OCI-LY7 (cell line): ENCODE results near the gene FOXN3.

Source experiments
- CTCF ChIP-seq: fragments of 200-600 bp; sonication (generic); conservative IDR thresholded peaks from 2 replicates; pipeline ENCODE4 v1.5.1; 2014; ENCODE audit warnings: mild to moderate bottlenecking, antibody characterized with exemption, low read length, moderate library complexity, mixed read lengths
- EZH2phosphoT487 ChIP-seq: fragments of 200-600 bp; sonication (generic); IDR thresholded peaks from 2 replicates; pipeline ENCODE4 v1.6.1; 2018; ENCODE audit warnings: low read depth, borderline replicate concordance, mild to moderate bottlenecking, mixed run types, antibody characterized with exemption, low read length, moderate library complexity, mixed read lengths

DNA sequence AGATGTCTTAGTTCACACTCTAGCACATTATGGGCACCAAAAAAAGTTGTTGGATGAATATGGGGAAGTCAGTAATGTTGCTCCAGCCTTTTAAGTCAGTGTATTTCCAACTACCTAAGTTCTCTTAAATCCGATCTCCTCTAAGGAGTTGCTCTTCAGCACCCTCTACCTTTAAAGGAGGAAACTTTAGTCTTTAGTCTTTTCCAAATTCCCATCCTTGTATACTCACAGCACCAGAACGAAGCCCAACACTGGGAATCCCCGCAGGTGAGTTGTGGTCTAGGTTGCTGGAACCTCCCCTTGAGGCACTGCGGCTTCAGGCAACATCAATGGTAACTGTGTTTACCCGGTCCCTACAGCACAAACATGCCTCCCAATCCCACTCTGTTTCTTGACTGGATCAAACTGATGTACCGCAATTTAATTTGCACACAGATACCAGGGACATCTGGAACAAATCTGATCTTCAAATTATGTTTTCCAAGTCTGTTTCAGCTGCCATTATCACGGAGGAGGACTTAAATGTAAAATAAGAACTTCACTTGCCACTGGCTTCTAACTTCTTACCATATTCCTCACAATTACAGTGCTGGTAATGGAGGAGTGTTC is 179.0 kb downstream of the FOXN3 start:
- TF ChIP-seq CTCF (peak; percentile 30; the same call in 1 of the 2 replicates), EZH2phosphoT487 (no peak)
